Measurements from ENCODE around the gene RMND1. TPM values are rescaled to one million over a fixed set of nuclear protein-coding genes. Genes with fewer than 3 reads are reported as not detected.
A peak's percentile ranks its signal among the peaks of the same experiment; 100 is the strongest.

Gene RMND1
- polyA plus RNA-seq, 3 donors: 5.7 to 6.7 (median 6.6) TPM

DNA sequence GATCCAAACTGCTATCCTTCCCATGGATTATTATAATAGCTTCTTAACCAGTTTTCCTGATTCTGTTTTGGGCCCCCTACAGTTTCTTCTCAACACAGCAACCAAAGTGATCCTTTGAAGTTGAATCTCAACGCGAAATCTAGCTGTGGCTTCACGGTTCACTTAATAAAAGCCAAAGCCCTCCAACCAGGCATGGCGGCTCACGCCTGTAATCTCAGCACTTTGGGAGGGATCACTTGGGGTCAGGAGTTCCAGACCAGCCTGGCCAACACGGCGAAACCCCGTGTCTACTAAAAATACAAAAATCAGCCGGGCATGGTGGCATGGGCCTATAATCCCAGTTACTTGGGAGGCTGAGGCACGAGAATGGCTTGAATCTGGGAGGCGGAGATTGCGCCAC is 3.3 kb downstream of the RMND1 start:
- H3K9me3 Mint-ChIP-seq: peaks cover 0 to 2% (median 0%) of the 10 kb centered on the region in 7 donors
- intact Hi-C loops (cut with micrococcal nuclease): no loop called here
- no peak for DNase-seq
- H2AFZ ChIP-seq (ENCODE audit: insufficient read depth, low read depth, low read length, poor library complexity, severe bottlenecking): no peak overlapping the region
- peaks cover 73% of the 10 kb centered on the region for H3K79me2 ChIP-seq (ENCODE audit: insufficient read depth, low read length)
- H3K4me3 Mint-ChIP-seq: peak overlapping the region in 1 of 2 donors; percentile 6
- H3K4me2 ChIP-seq (replicated peaks; ENCODE audit: extremely low read depth, low read length, poor library complexity, severe bottlenecking): no peak overlapping the region
- peaks cover 24% of the 10 kb centered on the region for H3K4me1 Mint-ChIP-seq
- TF ChIP-seq, protein P1, sequence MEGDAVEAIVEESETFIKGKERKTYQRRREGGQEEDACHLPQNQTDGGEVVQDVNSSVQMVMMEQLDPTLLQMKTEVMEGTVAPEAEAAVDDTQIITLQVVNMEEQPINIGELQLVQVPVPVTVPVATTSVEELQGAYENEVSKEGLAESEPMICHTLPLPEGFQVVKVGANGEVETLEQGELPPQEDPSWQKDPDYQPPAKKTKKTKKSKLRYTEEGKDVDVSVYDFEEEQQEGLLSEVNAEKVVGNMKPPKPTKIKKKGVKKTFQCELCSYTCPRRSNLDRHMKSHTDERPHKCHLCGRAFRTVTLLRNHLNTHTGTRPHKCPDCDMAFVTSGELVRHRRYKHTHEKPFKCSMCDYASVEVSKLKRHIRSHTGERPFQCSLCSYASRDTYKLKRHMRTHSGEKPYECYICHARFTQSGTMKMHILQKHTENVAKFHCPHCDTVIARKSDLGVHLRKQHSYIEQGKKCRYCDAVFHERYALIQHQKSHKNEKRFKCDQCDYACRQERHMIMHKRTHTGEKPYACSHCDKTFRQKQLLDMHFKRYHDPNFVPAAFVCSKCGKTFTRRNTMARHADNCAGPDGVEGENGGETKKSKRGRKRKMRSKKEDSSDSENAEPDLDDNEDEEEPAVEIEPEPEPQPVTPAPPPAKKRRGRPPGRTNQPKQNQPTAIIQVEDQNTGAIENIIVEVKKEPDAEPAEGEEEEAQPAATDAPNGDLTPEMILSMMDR (IDR thresholded peaks at IDR 0.05): no peak
- WGBS (ENCODE audit: insufficient coverage): 97% methylated on average over 9 of the region's 12 CpGs
- no peaks in the 10 kb centered on the region for H3K27me3 ChIP-seq (ENCODE audit: control insufficient read depth in 2 of 2, insufficient read depth in 2 of 2, low read length in 2 of 2)
- H3K36me3 Mint-ChIP-seq: peaks cover 10 to 16% of the 10 kb centered on the region in 2 donors
- peaks cover 0 to 4% (median 0%) of the 10 kb centered on the region in 3 donors for H3K27me3 Mint-ChIP-seq (ENCODE audit: low read depth in 3 of 3)
- peaks cover 15 to 17% of the 10 kb centered on the region in 2 donors for H3K4me1 ChIP-seq (ENCODE audit: control insufficient read depth in 1 of 2, insufficient read depth in 2 of 2, low read length in 2 of 2)
- peak overlapping the region in 1 of 7 donors; percentile 46 for H3K27ac Mint-ChIP-seq
- H3K9me3 ChIP-seq (replicated peaks in 1 of 2; ENCODE audit: control insufficient read depth in 1 of 2, insufficient read depth in 1 of 2, low read length in 2 of 2): no peaks in the 10 kb centered on the region
- no peak overlapping the region for H3K9ac ChIP-seq (ENCODE audit: insufficient read depth, low read length, poor library complexity, severe bottlenecking)
- H4K20me1 ChIP-seq (ENCODE audit: insufficient read depth, low read length): no peaks in the 10 kb centered on the region
- peaks cover 8 to 22% of the 10 kb centered on the region in 2 donors for H3K36me3 ChIP-seq (replicated peaks in 1 of 2; ENCODE audit: control insufficient read depth in 1 of 2, insufficient read depth in 2 of 2, low read length in 2 of 2)
- no peak overlapping the region for H3K4me3 ChIP-seq (replicated peaks in 1 of 3; ENCODE audit: low read depth in 2 of 3, low read length in 3 of 3)
- no peak overlapping the region for H3K27ac ChIP-seq (ENCODE audit: low read depth in 1 of 2, low read length in 2 of 2)

DNA sequence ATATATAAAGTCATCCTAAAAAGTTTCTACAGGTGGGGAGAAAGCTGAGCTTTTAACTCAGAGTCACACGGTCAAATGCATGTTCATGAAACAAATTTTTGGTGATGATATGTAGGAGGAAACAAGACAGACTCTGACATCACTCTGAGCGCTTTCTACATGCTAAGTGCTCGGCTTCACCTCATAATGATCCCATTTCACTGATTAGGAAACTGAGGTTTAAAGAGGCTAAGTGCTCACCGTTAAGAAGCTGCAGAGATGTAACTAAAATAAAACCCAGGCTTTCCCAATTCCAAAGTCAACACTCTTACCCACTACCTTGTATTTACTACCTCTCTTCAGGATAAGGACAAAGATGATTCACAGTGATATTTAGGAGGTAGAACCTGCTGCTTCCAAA is 4.7 kb downstream of the RMND1 start:
- H3K4me3 Mint-ChIP-seq: no peak overlapping the region
- 100% methylated on average over 1 of the region's 4 CpGs for WGBS (ENCODE audit: insufficient coverage)
- intact Hi-C loops (cut with micrococcal nuclease): no loop called here
- peaks cover 11 to 23% of the 10 kb centered on the region in 2 donors for H3K36me3 Mint-ChIP-seq
- Histone ChIP-seq H3K27ac (ENCODE audit: low read depth in 1 of 2, low read length in 2 of 2) (no peak overlapping the region), H3K4me2 (replicated peaks; ENCODE audit: extremely low read depth, low read length, poor library complexity, severe bottlenecking) (no peak overlapping the region), H3K9me3 (replicated peaks in 1 of 2; ENCODE audit: control insufficient read depth in 1 of 2, insufficient read depth in 1 of 2, low read length in 2 of 2) (no peaks in the 10 kb centered on the region), H3K27me3 (ENCODE audit: control insufficient read depth in 2 of 2, insufficient read depth in 2 of 2, low read length in 2 of 2) (no peaks in the 10 kb centered on the region), H3K9ac (ENCODE audit: insufficient read depth, low read length, poor library complexity, severe bottlenecking) (no peak overlapping the region), H3K79me2 (ENCODE audit: insufficient read depth, low read length) (peaks cover 77% of the 10 kb centered on the region), H2AFZ (ENCODE audit: insufficient read depth, low read depth, low read length, poor library complexity, severe bottlenecking) (no peak overlapping the region), H4K20me1 (ENCODE audit: insufficient read depth, low read length) (peaks cover 2% of the 10 kb centered on the region), H3K4me3 (replicated peaks in 1 of 3; ENCODE audit: low read depth in 2 of 3, low read length in 3 of 3) (no peak overlapping the region), H3K36me3 (replicated peaks in 1 of 2; ENCODE audit: control insufficient read depth in 1 of 2, insufficient read depth in 2 of 2, low read length in 2 of 2) (peaks cover 13 to 33% of the 10 kb centered on the region in 2 donors), H3K4me1 (ENCODE audit: control insufficient read depth in 1 of 2, insufficient read depth in 2 of 2, low read length in 2 of 2) (peaks cover 6 to 9% of the 10 kb centered on the region in 2 donors)
- peaks cover 0 to 4% (median 0%) of the 10 kb centered on the region in 3 donors for H3K27me3 Mint-ChIP-seq (ENCODE audit: low read depth in 3 of 3)
- peaks cover 16% of the 10 kb centered on the region for H3K4me1 Mint-ChIP-seq
- TF ChIP-seq, protein P1 (IDR thresholded peaks at IDR 0.05): no peak
- no peak overlapping the region for H3K27ac Mint-ChIP-seq
- no peak for DNase-seq
- peaks cover 0 to 2% (median 0%) of the 10 kb centered on the region in 7 donors for H3K9me3 Mint-ChIP-seq
